K562 (cell line): ENCODE measurements around the gene ZSWIM4. TPM values are rescaled to one million over a fixed set of nuclear protein-coding genes. Genes with fewer than 3 reads are reported as not detected.

ENCODE experiments used
- ARID2 ChIP-seq: fragments of 450-650 bp; IDR thresholded peaks from 2 replicates; pipeline ENCODE4 v1.6.1; 2017; ENCODE audit warnings: antibody characterized with exemption, mild to moderate bottlenecking
- BRF2 ChIP-seq: IDR thresholded peaks from 3 replicates; pipeline ENCODE4 v1.6.1; 2011; ENCODE audit warnings: borderline replicate concordance, mild to moderate bottlenecking; ENCODE audit not compliant: insufficient read length, insufficient read depth
- CBFA2T2 ChIP-seq: fragments of 450-650 bp; conservative IDR thresholded peaks from 2 replicates; pipeline ENCODE4 v1.6.1; 2017; ENCODE audit warnings: mild to moderate bottlenecking
- CBX3 ChIP-seq, 2 experiments: IDR thresholded peaks; 1 replicate in 1 of 2; 2 replicates in 1 of 2; pipeline ENCODE4 v1.6.1; 2012; ENCODE audit warnings: inconsistent platforms in 2 of 2, low read length in 2 of 2, borderline replicate concordance in 1 of 2, control low read depth in 1 of 2
- CHCHD3 ChIP-seq: fragments of 250-450 bp; sonication (Bioruptor Pico); IDR thresholded peaks from 2 replicates; pipeline ENCODE4 v2.1.2; 2022; ENCODE audit warnings: mild to moderate bottlenecking
- CTBP1 ChIP-seq: fragments of 450-650 bp; IDR thresholded peaks from 2 replicates; pipeline ENCODE4 v1.6.1; 2016; ENCODE audit warnings: borderline replicate concordance
- DACH1 ChIP-seq: fragments of 450-650 bp; IDR thresholded peaks from 2 replicates; pipeline ENCODE4 v1.6.1; 2018; ENCODE audit not compliant: partially characterized antibody
- DIDO1 ChIP-seq: fragments of 450-650 bp; IDR thresholded peaks from 2 replicates; pipeline ENCODE4 v1.6.1; 2016; ENCODE audit warnings: low read depth, missing biosample characterization, missing genetic modification characterization
- GATAD2A ChIP-seq: fragments of 450-650 bp; IDR thresholded peaks from 2 replicates; pipeline ENCODE4 v1.6.1; 2017
- HEY1 ChIP-seq: fragments of 250-450 bp; sonication (Bioruptor Pico); IDR thresholded peaks from 2 replicates; pipeline ENCODE4 v1.5.0; 2020; ENCODE audit warnings: mild to moderate bottlenecking, moderate library complexity, borderline replicate concordance
- HINFP ChIP-seq: fragments of 450-650 bp; conservative IDR thresholded peaks from 2 replicates; pipeline ENCODE4 v1.6.1; 2016; ENCODE audit warnings: missing genetic modification characterization, low read depth, mild to moderate bottlenecking, control low read depth, missing compliant biosample characterization
- MEF2D ChIP-seq: conservative IDR thresholded peaks from 2 replicates; pipeline ENCODE4 v1.6.1; 2016; ENCODE audit warnings: low read depth, missing genetic modification characterization, missing compliant biosample characterization
- MTA3 ChIP-seq: fragments of 450-650 bp; formaldehyde crosslinking; IDR thresholded peaks from 2 replicates; pipeline ENCODE4 v1.6.1; 2017; ENCODE audit warnings: mild to moderate bottlenecking, borderline replicate concordance
- POU5F1 ChIP-seq: fragments of 150-350 bp; IDR thresholded peaks from 2 replicates; pipeline ENCODE4 v1.6.1; 2014; ENCODE audit warnings: borderline replicate concordance, low read length, low read depth, mild to moderate bottlenecking; ENCODE audit not compliant: partially characterized antibody
- SLC30A9 ChIP-seq: fragments of 250-450 bp; sonication (Bioruptor Pico); IDR thresholded peaks from 2 replicates; pipeline ENCODE4 v1.8.0; 2022; ENCODE audit warnings: mild to moderate bottlenecking, moderate library complexity
- ZKSCAN3 ChIP-seq: fragments of 250-450 bp; sonication (Bioruptor Pico); IDR thresholded peaks from 2 replicates; pipeline ENCODE4 v1.4.0; 2020
- ZNF134 ChIP-seq: fragments of 250-450 bp; sonication (Bioruptor Pico); conservative IDR thresholded peaks from 2 replicates; pipeline ENCODE4 v1.4.0; 2020
- ZNF175 ChIP-seq: fragments of 200-800 bp; sonication (Bioruptor generic); IDR thresholded peaks from 2 replicates; pipeline ENCODE4 v1.6.1; 2016; ENCODE audit warnings: low read depth, mild to moderate bottlenecking, missing genetic modification characterization, missing compliant biosample characterization
- ZNF695 ChIP-seq: fragments of 450-650 bp; formaldehyde crosslinking; IDR thresholded peaks from 2 replicates; pipeline ENCODE4 v1.4.0; 2020; ENCODE audit warnings: mild to moderate bottlenecking, moderate library complexity
- ZNF830 ChIP-seq: fragments of 250-450 bp; sonication (Bioruptor Pico); IDR thresholded peaks from 2 replicates; pipeline ENCODE4 v1.5.0; 2021; ENCODE audit warnings: mild to moderate bottlenecking
- polyA plus RNA-seq, 8 experiments: library from polyadenylated mRNA; depleted of rRNA in 4 of 8; stranded (reverse) in 5 of 8; unstranded in 3 of 8; fragments of >200 nt; fragmentation: Nextera tagmentation in 2 of 8; fragmentation: Illumina TruSeq in 1 of 8; extraction: Ambion mirVana in 2 of 8; extraction: Trizol in 1 of 8; gene quantifications; 2 replicates each; pipeline versions ENCODE4 v1.2.1 to v1.2.3, GENCODE V29; 2011 to 2014; ENCODE audit warnings: inconsistent platforms in 1 of 8, missing spikeins in 1 of 8
- total RNA-seq, 7 experiments: library from RNA; depleted of rRNA in 6 of 7; stranded (reverse); fragments of >200 nt in 6 of 7; fragmentation: Illumina TruSeq in 2 of 7; extraction: Trizol in 2 of 7; gene quantifications; 2 replicates each; pipeline versions ENCODE4 v1.2.1 to v1.2.3, GENCODE V29; 2011 to 2021; ENCODE audit warnings: low replicate concordance in 1 of 7
- TF ChIP-seq, protein P1 (sequence below): fragments of 250-450 bp; sonication (Bioruptor Pico); IDR thresholded peaks from 2 replicates; pipeline ENCODE4 v1.4.0; 2020; ENCODE audit warnings: mild to moderate bottlenecking, moderate library complexity
- TF ChIP-seq, protein P2 (sequence below): sonication (generic); formaldehyde crosslinking; IDR thresholded peaks from 2 replicates; pipeline ENCODE4 v1.8.1; 2023; ENCODE audit warnings: mild to moderate bottlenecking, missing genetic modification reagents

ZSWIM4 gene
- total and polyA plus RNA-seq, 9 of the 15 experiments (the other 6 are each of a cell fraction or from before 2014, with no cell fraction given): 0.25 to 3.7 (median 0.79) TPM; not detected in 2

GRCh38 chr19:13849991-13850909 lies 55.0 kb downstream of the ZSWIM4 start (continued):
- TF ChIP-seq BRF2 (no peak), CBX3 (IDR thresholded peaks at IDR 0.05; ENCODE audit: borderline replicate concordance in 1 of 2, low read length in 2 of 2) (no peak), HEY1 (CRISPR knock-in tag) (no peak), DIDO1 (tag) (no peak), CBFA2T2 (no peak), SLC30A9 (CRISPR knock-in tag) (no peak), DACH1 (no peak), ZNF175 (no peak), MTA3 (no peak), ZNF134 (CRISPR knock-in tag) (no peak), GATAD2A (no peak), CTBP1 (peak; percentile 68; the same call in 1 of the 2 replicates), HINFP (tag) (no peak), POU5F1 (no peak), ZNF695 (CRISPR knock-in tag) (no peak), ARID2 (no peak), CHCHD3 (no peak), MEF2D (tag) (no peak), ZKSCAN3 (CRISPR knock-in tag) (no peak), ZNF830 (CRISPR knock-in tag) (no peak)
- TF ChIP-seq, protein P1, sequence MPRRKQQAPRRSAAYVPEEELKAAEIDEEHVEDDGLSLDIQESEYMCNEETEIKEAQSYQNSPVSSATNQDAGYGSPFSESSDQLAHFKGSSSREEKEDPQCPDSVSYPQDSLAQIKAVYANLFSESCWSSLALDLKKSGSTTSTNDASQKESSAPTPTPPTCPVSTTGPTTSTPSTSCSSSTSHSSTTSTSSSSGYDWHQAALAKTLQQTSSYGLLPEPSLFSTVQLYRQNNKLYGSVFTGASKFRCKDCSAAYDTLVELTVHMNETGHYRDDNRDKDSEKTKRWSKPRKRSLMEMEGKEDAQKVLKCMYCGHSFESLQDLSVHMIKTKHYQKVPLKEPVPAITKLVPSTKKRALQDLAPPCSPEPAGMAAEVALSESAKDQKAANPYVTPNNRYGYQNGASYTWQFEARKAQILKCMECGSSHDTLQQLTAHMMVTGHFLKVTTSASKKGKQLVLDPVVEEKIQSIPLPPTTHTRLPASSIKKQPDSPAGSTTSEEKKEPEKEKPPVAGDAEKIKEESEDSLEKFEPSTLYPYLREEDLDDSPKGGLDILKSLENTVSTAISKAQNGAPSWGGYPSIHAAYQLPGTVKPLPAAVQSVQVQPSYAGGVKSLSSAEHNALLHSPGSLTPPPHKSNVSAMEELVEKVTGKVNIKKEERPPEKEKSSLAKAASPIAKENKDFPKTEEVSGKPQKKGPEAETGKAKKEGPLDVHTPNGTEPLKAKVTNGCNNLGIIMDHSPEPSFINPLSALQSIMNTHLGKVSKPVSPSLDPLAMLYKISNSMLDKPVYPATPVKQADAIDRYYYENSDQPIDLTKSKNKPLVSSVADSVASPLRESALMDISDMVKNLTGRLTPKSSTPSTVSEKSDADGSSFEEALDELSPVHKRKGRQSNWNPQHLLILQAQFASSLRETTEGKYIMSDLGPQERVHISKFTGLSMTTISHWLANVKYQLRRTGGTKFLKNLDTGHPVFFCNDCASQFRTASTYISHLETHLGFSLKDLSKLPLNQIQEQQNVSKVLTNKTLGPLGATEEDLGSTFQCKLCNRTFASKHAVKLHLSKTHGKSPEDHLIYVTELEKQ (CRISPR knock-in tag): no peak
- TF ChIP-seq, protein P2, sequence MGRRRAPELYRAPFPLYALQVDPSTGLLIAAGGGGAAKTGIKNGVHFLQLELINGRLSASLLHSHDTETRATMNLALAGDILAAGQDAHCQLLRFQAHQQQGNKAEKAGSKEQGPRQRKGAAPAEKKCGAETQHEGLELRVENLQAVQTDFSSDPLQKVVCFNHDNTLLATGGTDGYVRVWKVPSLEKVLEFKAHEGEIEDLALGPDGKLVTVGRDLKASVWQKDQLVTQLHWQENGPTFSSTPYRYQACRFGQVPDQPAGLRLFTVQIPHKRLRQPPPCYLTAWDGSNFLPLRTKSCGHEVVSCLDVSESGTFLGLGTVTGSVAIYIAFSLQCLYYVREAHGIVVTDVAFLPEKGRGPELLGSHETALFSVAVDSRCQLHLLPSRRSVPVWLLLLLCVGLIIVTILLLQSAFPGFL (CRISPR knock-in tag): no peak
